Measurements from ENCODE around the gene MTF1.

The MTF1 gene

GRCh38 chr1:37764414-37764825 lies 95.0 kb downstream of the MTF1 start (continued):
- TF ChIP-seq PRDM2 (tag by site-specific recombination; IDR thresholded peaks at IDR 0.05; ENCODE audit: borderline replicate concordance), result no peak
- peak; percentile 77; the same call in 1 of the 2 replicates for TF ChIP-seq MEIS1 (CRISPR knock-in tag; IDR thresholded peaks at IDR 0.05; ENCODE audit: borderline replicate concordance)
- TF ChIP-seq ATF2 (tag by site-specific recombination; IDR thresholded peaks at IDR 0.05; ENCODE audit: low read depth), result no peak
- no peak for TF ChIP-seq ZNF585B (tag by site-specific recombination; IDR thresholded peaks at IDR 0.05)
- TF ChIP-seq INSM2 (tag by site-specific recombination; IDR thresholded peaks at IDR 0.05), result peak; percentile 39; the same call in 1 of the 2 replicates
- TF ChIP-seq ZSCAN5A (tag by site-specific recombination; IDR thresholded peaks at IDR 0.05), result no peak
- TF ChIP-seq PRDM4 (tag by site-specific recombination; IDR thresholded peaks at IDR 0.05), result no peak
- no peak for TF ChIP-seq ZNF473 (tag by site-specific recombination; IDR thresholded peaks at IDR 0.05)
- TF ChIP-seq PATZ1 (tag by site-specific recombination; IDR thresholded peaks at IDR 0.05), result peak; percentile 70
- TF ChIP-seq ZNF214 (tag by site-specific recombination; IDR thresholded peaks at IDR 0.05; ENCODE audit: borderline replicate concordance), result no peak
- TF ChIP-seq KLF9 (tag by site-specific recombination; IDR thresholded peaks at IDR 0.05; ENCODE audit: low read depth), result no peak
- no peak for TF ChIP-seq ZSCAN18 (tag by site-specific recombination; IDR thresholded peaks at IDR 0.05)
- TF ChIP-seq EGR2 (tag by site-specific recombination; IDR thresholded peaks at IDR 0.05; ENCODE audit: low read depth), result peak; percentile 60
- TF ChIP-seq ZBTB26 (tag by site-specific recombination; optimal IDR thresholded peaks at IDR 0.05), result peak; percentile 44
- no peak for TF ChIP-seq ZNF157 (tag by site-specific recombination; IDR thresholded peaks at IDR 0.05)
- no peak for TF ChIP-seq SCRT1 (tag by site-specific recombination; IDR thresholded peaks at IDR 0.05; ENCODE audit: borderline replicate concordance)
- no peak for TF ChIP-seq ZFP37 (tag by site-specific recombination; IDR thresholded peaks at IDR 0.05)
